IMR-90 (cell line): ENCODE results near the gene ABHD17C. TPM values are rescaled to one million over a fixed set of nuclear protein-coding genes. Genes with fewer than 3 reads are reported as not detected.

ENCODE experiments used
- ATAC-seq: fragments of 200-7000 bp; cut with Tn5 transposase; 2 replicates; pipeline ENCODE4 v1.9.1; 2020; ENCODE audit warnings: low read depth, mild to moderate bottlenecking, moderate library complexity
- BruUV-seq: library from RNA; stranded (reverse); fragments of 400-500 nt; replicated peaks from 2 replicates; lab custom pipeline; 2021; lab: Mats Ljungman, UMichigan
- CTCF ChIA-PET: fragments of 300-600 bp; formaldehyde crosslinking; extraction: SDS; loops from one replicate; lab custom pipeline; 2021; ENCODE audit warnings: antibody characterized with exemption; lab: Yijun Ruan, JAX
- POLR2A ChIA-PET: fragments of 300-600 bp; sonication (Branson Sonifier 250); formaldehyde crosslinking; loops from one replicate; lab custom pipeline; 2022; ENCODE audit warnings: antibody characterized with exemption; ENCODE audit not compliant: unreplicated experiment; lab: Charles Lee
- DNase-seq: peaks from one replicate; pipeline ENCODE4 v3.0.0; 2013
- H2AFZ ChIP-seq: replicated peaks from 2 replicates; pipeline ENCODE3; 2013; ENCODE audit warnings: low read length, mild to moderate bottlenecking; ENCODE audit not compliant: poor library complexity
- H2AK5ac ChIP-seq: 2 replicates; pipeline ENCODE4 v1.6.1; 2013; ENCODE audit warnings: low read depth, low read length, inconsistent platforms
- H2AK9ac ChIP-seq: replicated peaks from 2 replicates; pipeline ENCODE3; 2013; ENCODE audit warnings: mild to moderate bottlenecking, low read depth, low read length, moderate library complexity; ENCODE audit not compliant: poor library complexity
- H2BK120ac ChIP-seq: 2 replicates; pipeline ENCODE4 v1.6.1; 2013; ENCODE audit warnings: low read depth, low read length, inconsistent platforms
- H2BK15ac ChIP-seq: 3 replicates; pipeline ENCODE4 v1.6.1; 2013; ENCODE audit warnings: low read depth, low read length, inconsistent platforms
- H2BK20ac ChIP-seq: 2 replicates; pipeline ENCODE4 v1.6.1; 2013; ENCODE audit warnings: low read depth, mild to moderate bottlenecking, inconsistent platforms, low read length, moderate library complexity
- H2BK5ac ChIP-seq: 2 replicates; pipeline ENCODE4 v1.6.1; 2013; ENCODE audit warnings: mild to moderate bottlenecking, low read depth, low read length, inconsistent platforms; ENCODE audit not compliant: poor library complexity, severe bottlenecking
- H3K14ac ChIP-seq: replicated peaks from 2 replicates; pipeline ENCODE4 v1.6.1; 2013; ENCODE audit warnings: low read depth, low read length, inconsistent platforms
- H3K18ac ChIP-seq: 2 replicates; pipeline ENCODE4 v1.6.1; 2013; ENCODE audit warnings: low read depth, low read length, control low read depth
- H3K23ac ChIP-seq: 2 replicates; pipeline ENCODE4 v1.6.1; 2013; ENCODE audit warnings: low read depth, low read length, inconsistent platforms
- H3K27ac ChIP-seq: 2 replicates; pipeline ENCODE4 v1.5.1; 2013; ENCODE audit warnings: mild to moderate bottlenecking, control low read depth, low read length; ENCODE audit not compliant: insufficient read depth
- H3K27me3 ChIP-seq: 2 replicates; pipeline ENCODE4 v1.6.1; 2013; ENCODE audit warnings: low read length; ENCODE audit not compliant: control insufficient read depth, insufficient read depth
- H3K36me3 ChIP-seq: 2 replicates; pipeline ENCODE4 v1.6.1; 2013; ENCODE audit warnings: low read length, mixed read lengths; ENCODE audit not compliant: control insufficient read depth, insufficient read depth
- H3K4ac ChIP-seq: 2 replicates; pipeline ENCODE4 v1.6.1; 2013; ENCODE audit warnings: low read depth, low read length, inconsistent platforms
- H3K4me1 ChIP-seq: 2 replicates; pipeline ENCODE4 v1.6.1; 2013; ENCODE audit warnings: low read length, mixed read lengths; ENCODE audit not compliant: control insufficient read depth, insufficient read depth
- H3K4me2 ChIP-seq: 2 replicates; pipeline ENCODE4 v1.6.1; 2013; ENCODE audit warnings: low read depth, mild to moderate bottlenecking, control low read depth, low read length, moderate library complexity
- H3K4me3 ChIP-seq: 2 replicates; pipeline ENCODE4 v1.5.1; 2013; ENCODE audit warnings: low read depth, mild to moderate bottlenecking, control low read depth, low read length, moderate library complexity; ENCODE audit not compliant: insufficient read depth
- H3K56ac ChIP-seq: 2 replicates; pipeline ENCODE4 v1.6.1; 2013; ENCODE audit warnings: low read length, inconsistent platforms; ENCODE audit not compliant: insufficient read depth; ENCODE audit errors: extremely low read depth
- H3K79me1 ChIP-seq, 2 experiments: 2 replicates each; pipeline ENCODE4 v1.6.1; 2013; ENCODE audit warnings: low read length in 2 of 2, inconsistent platforms in 1 of 2, low read depth in 1 of 2
- H3K9ac ChIP-seq: 2 replicates; pipeline ENCODE4 v1.6.1; 2013; ENCODE audit warnings: low read depth, low read length, control low read depth
- H3K9me1 ChIP-seq: 2 replicates; pipeline ENCODE4 v1.6.1; 2013; ENCODE audit warnings: low read length, inconsistent platforms; ENCODE audit not compliant: insufficient read depth
- H3K9me3 ChIP-seq: 2 replicates; pipeline ENCODE4 v1.6.1; 2013; ENCODE audit warnings: low read length; ENCODE audit not compliant: control insufficient read depth, insufficient read depth
- H4K20me1 ChIP-seq: 2 replicates; pipeline ENCODE4 v1.6.1; 2013; ENCODE audit warnings: low read length, inconsistent platforms; ENCODE audit not compliant: insufficient read depth
- H4K5ac ChIP-seq: 2 replicates; pipeline ENCODE4 v1.6.1; 2013; ENCODE audit warnings: mild to moderate bottlenecking, low read depth, low read length, control low read depth
- H4K8ac ChIP-seq, 2 experiments: 2 replicates each; pipeline ENCODE4 v1.6.1; 2013; ENCODE audit warnings: low read depth in 2 of 2, low read length in 2 of 2, control low read depth in 1 of 2, inconsistent platforms in 1 of 2
- H4K91ac ChIP-seq: 2 replicates; pipeline ENCODE4 v1.6.1; 2013; ENCODE audit warnings: low read depth, low read length, inconsistent platforms; ENCODE audit not compliant: insufficient read depth
- MAZ ChIP-seq: IDR thresholded peaks from 2 replicates; pipeline ENCODE4 v1.6.1; 2012; ENCODE audit warnings: low read depth, mild to moderate bottlenecking, low read length, improper control_type of control experiment, moderate library complexity, borderline replicate concordance
- RFX5 ChIP-seq: IDR thresholded peaks from 2 replicates; pipeline ENCODE4 v1.8.0; 2012; ENCODE audit warnings: low read depth, mild to moderate bottlenecking, low read length, moderate library complexity
- WGBS, 2 experiments: methylation state at CpG; one replicate each; pipeline versions ENCODE4 v1.1.5 to v1.1.7; 2013; ENCODE audit warnings: missing lambda C conversion rate in 2 of 2; ENCODE audit not compliant: insufficient read length in 1 of 2; ENCODE audit errors: extremely low coverage in 2 of 2; 5-methylcytosine and 5-hydroxymethylcytosine counted together
- dilution Hi-C: fragments of 300-500 bp; cut with HindIII; formaldehyde crosslinking; loops from one replicate; pipeline ENCODE4 v1.14.3; 2018; ENCODE audit warnings: low sequenced_read_pairs; ENCODE audit not compliant: unreplicated experiment
- in situ Hi-C: fragments of 300-500 bp; cut with MboI; formaldehyde crosslinking; loops from 3 replicates; pipeline ENCODE4 v1.14.3; 2019; ENCODE audit warnings: low sequenced_read_pairs, inconsistent platforms, mixed read lengths
- intact Hi-C: fragments of 100-400 bp; cut with micrococcal nuclease; formaldehyde crosslinking; loops from 2 replicates; pipeline ENCODE4 v1.10.0; 2022
- polyA plus RNA-seq, 3 experiments: library from polyadenylated mRNA; depleted of rRNA; stranded (reverse); fragments of >200 nt; gene quantifications; 2 replicates each; pipeline ENCODE4 v1.2.3, GENCODE V29; 2012; ENCODE audit warnings: low replicate concordance in 1 of 3
- total RNA-seq: library from RNA; depleted of rRNA; stranded (reverse); fragments of >200 nt; gene quantifications from 2 replicates; pipeline ENCODE4 v1.2.3, GENCODE V29; 2012

Gene ABHD17C
- total and polyA plus RNA-seq, 2 of the 4 experiments (the other 2 are of a cell fraction) = 5.4 to 10.3 TPM

DNA sequence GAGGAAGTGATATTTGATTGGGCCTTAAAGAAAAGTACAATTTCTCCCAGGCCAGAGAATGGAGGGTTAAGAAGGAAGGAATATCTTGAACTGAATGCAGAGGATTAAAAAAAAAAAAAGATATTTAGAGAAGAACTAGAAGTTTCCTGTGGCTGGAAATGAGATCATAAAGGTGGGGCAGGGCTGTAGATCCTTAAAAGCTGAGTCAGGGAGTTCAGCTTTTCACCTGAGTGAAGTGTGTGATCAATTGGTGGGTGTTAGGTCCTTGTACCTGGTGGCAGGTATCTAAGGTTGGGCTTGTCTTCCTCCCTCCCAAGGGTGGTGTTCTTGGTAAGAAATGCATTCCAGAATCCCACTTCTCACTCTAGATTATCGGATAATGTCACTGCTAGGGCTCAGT, 95.9 kb downstream of the ABHD17C start:
- Histone ChIP-seq H3K4me1 (peaks cover 16% of the 10 kb centered on the region), H3K4ac (no peak overlapping the region), H4K20me1 (peaks cover 58% of the 10 kb centered on the region), H3K27me3 (no peaks in the 10 kb centered on the region), H4K8ac (no peak overlapping the region; a peak in 1 of 4 replicates), H3K9me3 (no peaks in the 10 kb centered on the region), H3K23ac (no peak overlapping the region), H4K5ac (no peak overlapping the region), H4K91ac (no peak overlapping the region), H3K14ac (no peak overlapping the region), H2BK15ac (no peak overlapping the region), H3K4me3 (no peak overlapping the region), H2AK9ac (no peak overlapping the region), H3K27ac (no peak overlapping the region), H2BK5ac (no peak overlapping the region), H3K4me2 (no peak overlapping the region), H2AFZ (no peak overlapping the region), H3K36me3 (peaks cover 66% of the 10 kb centered on the region), H2AK5ac (no peak overlapping the region), H2BK20ac (no peak overlapping the region), H3K79me1 (peaks cover 9 to 26% of the 10 kb centered on the region in 2 experiments; a peak in 3 of 4 replicates), H3K9me1 (peaks cover 11% of the 10 kb centered on the region), H3K9ac (no peak overlapping the region), H2BK120ac (no peak overlapping the region), H3K56ac (no peak overlapping the region), H3K18ac (no peak overlapping the region)
- WGBS, 2 experiments = no CpG with 5 or more reads among the region's 1 CpG
- DNase-seq (no peak), ATAC-seq (no peak)
- TF ChIP-seq MAZ (no peak), RFX5 (no peak)
- no TSS peak for BruUV-seq
- dilution Hi-C loops = no loop called here
- intact Hi-C loops = no loop called here
- ChIA-PET POLR2A (no interaction called here), CTCF (no interaction called here)
- in situ Hi-C loops = no loop called here
